Astrocyte of the spinal cord (primary cell): Measurements from ENCODE around the gene ADAMTS2.

Source experiments
- DNase-seq: peaks from one replicate; pipeline ENCODE4 v3.0.0; 2011; ENCODE audit warnings: low read depth, low spot score
- H3K4me3 ChIP-seq: 2 replicates; pipeline ENCODE4 v1.5.1; 2011; ENCODE audit warnings: low read depth, mild to moderate bottlenecking, low read length, moderate library complexity
- in situ Hi-C: cut with HindIII; loops from 2 replicates; pipeline ENCODE4 v1.10.0; 2017; ENCODE audit warnings: low sequenced_read_pairs
- TF ChIP-seq, protein P1 (sequence below): IDR thresholded peaks from 2 replicates; pipeline ENCODE4 v1.5.1; 2012; ENCODE audit warnings: low read depth, mild to moderate bottlenecking, low read length, inconsistent platforms

The ADAMTS2 gene

DNA sequence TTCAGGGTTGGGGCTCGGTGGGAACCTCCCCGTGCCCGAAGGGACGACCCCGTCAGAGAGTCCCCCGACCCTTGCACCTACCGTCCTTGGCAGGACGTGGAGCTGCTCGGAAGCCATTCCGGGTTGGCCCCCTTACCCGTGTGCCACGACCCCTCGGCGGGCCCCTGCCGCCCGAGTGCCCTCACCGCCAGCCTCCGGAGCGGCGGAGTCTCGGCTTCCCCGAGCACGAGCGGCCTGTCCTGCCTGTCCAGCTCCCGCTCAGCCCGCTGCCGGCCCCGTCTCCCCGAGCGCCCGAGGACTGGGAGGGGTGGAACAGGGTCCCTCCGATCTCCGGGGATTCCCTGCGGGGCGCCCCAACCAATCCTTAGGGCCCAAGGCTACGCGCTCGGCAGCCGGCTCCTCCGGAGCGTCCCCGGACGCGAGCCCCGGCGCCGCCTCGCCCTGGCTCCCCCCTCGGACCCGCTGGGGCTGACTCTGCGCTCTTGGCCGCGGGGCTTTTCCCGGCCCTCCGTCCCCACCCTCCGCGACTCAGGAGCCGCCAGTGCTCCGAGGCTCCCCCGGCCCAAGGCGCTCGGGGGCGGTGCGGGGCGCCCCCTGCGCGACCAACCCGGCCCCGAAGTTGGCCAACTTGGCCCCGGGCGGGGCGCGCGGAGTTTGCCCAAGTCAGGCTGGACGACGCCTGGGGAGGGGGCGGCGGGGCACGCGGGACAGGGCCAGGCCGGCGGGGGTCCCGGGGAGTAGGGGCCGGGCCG, 654 bp downstream of the ADAMTS2 start:
- in situ Hi-C loops = no loop called here
- no peak for DNase-seq
- H3K4me3 ChIP-seq = peak overlapping the region; percentile 48
- TF ChIP-seq, protein P1, sequence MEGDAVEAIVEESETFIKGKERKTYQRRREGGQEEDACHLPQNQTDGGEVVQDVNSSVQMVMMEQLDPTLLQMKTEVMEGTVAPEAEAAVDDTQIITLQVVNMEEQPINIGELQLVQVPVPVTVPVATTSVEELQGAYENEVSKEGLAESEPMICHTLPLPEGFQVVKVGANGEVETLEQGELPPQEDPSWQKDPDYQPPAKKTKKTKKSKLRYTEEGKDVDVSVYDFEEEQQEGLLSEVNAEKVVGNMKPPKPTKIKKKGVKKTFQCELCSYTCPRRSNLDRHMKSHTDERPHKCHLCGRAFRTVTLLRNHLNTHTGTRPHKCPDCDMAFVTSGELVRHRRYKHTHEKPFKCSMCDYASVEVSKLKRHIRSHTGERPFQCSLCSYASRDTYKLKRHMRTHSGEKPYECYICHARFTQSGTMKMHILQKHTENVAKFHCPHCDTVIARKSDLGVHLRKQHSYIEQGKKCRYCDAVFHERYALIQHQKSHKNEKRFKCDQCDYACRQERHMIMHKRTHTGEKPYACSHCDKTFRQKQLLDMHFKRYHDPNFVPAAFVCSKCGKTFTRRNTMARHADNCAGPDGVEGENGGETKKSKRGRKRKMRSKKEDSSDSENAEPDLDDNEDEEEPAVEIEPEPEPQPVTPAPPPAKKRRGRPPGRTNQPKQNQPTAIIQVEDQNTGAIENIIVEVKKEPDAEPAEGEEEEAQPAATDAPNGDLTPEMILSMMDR = no peak

DNA sequence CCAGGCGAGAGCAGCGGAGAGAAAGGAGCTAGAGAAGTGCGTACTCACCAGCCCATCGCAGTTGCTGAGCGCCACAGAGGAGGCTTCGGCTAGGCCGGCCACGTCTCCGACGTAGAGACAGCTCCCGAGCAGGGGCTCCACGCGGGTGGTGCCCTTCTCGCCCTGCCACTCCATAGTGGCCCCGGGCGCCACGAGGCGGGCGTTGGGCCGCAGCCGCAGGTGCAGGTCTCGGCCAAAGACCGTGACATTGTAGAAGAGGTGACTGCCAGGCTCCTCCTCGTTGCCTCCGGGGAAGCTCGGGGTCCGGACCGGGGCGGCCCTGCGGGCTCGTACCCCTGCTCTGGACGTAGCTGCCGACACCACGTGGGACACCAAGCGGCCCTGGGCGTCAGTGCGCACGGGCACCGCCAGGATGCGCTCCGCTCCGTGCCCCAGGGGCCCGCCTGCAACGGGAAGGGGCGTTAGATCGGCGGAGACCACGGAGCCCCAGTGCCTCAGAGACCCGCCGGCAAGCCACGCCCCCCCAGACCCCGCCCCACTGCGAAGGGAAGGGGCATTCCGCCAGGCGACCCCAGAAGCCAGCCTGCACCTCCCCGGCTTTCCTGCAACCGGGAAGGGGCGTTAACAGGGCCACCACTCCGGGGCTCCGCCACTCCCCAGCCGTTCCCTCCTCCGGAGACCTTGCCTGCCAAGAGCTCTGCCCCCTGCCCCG, 1.4 kb downstream of the ADAMTS2 start:
- TF ChIP-seq, protein P1 = peak; percentile 36
- DNase-seq = no peak
- in situ Hi-C loops = no loop called here
- H3K4me3 ChIP-seq = peak overlapping the region; percentile 48

DNA sequence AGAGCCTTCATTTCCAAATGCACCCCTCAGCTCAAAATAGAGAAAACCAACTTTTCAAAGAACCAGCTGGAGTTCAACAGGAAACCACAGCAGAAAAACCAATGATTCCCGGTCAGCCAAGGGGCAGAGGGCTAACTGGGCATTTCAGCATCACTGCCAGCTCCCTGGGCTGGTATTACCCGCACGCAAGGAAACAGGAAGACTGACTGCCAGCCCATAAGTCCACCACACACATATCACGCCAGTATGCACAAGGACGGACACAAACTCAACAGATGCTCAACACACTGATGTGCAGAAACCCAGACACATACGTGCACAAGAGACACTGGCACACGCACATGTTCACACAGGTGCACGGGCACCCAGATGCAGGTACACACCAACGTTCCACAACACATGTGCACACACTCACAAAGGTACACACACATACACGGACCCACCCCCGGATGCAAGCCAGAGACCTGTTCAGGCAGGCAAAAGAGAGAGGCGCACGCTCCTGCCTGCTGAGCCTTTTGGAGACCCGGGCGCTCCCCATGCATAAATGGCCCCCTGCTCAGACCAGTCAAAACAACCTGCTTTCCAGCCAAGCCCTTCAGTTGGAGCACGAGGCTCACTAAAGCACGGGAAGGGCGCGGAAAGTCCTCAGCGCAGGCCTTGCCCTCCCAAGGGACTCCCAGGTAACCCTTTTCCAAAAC, 2.1 kb downstream of the ADAMTS2 start:
- in situ Hi-C loops = no loop called here
- no peak for DNase-seq
- H3K4me3 ChIP-seq = peak overlapping the region; percentile 48
- TF ChIP-seq, protein P1 = no peak

DNA sequence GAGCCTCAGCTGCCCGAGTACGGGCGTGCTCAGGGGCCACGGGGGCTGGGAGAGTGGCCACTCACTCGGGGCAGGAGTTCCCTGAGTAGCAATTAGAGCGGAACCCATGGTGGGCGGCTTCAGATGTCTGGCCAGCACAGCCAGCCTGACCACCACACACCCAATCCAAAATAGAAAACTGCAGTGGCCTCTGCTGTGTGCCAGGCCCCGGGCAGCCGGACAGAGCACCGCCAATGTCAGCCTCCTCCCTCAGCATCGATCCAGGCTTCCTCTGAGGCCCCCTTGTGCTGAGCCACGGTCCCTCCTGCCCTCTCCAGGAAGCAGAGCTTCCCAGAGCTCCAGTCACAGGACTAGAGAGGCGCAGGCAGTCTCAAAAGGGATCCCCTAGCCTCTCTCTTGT, 2.7 kb downstream of the ADAMTS2 start:
- no peak overlapping the region for H3K4me3 ChIP-seq

DNA sequence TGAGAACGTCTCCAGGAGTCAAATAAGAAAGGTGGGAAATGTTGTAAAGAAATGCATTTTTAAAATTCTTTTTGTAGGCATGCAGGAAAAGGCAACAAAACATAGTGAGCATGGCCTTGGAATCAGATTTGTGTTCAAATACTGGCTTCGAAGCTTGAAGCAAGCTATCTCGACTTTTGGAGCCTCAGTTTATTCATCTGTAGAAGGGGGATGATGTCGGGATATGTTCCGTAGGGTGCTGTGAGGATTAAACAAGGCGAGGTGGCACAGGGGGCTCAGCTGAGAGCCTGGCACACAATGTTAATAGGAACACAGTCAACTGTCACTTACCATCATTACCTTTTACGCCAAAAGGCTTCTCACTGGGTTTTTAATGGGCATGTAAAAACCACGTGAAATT, 4.8 kb downstream of the ADAMTS2 start:
- no peak for DNase-seq
- in situ Hi-C loops = no loop called here
- TF ChIP-seq, protein P1 = no peak
- no peak overlapping the region for H3K4me3 ChIP-seq

More for the DNA sequence above, 2.7 kb downstream of the ADAMTS2 start:
- in situ Hi-C loops = no loop called here
- TF ChIP-seq, protein P1 = peak; percentile 44
- DNase-seq = no peak

DNA sequence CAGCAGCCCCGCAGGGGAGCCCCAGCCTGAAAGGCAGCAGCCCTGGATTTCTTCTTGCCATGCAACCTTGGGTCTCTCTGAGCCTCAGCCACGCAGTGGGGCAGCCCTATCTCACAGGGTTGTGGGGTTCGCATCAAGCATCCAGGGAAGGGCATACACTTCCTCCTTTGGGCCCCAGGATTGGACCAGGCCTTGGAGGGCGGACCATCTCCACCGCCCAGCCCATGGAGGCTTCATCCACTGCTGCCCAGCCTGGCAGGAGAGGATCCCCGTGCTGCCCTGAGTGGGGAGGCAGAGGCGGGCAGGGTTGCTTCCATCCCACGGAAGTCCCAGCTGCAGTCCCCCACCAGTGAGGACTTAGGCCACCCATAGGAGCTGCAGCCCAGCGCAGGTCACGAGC, 5.3 kb downstream of the ADAMTS2 start:
- TF ChIP-seq, protein P1 = no peak
- DNase-seq = no peak
- in situ Hi-C loops = no loop called here
- H3K4me3 ChIP-seq = no peak overlapping the region
